Lung (tissue), 12 donors: ENCODE data around the gene OR6S1. TPM values are rescaled to one million over a fixed set of nuclear protein-coding genes. Genes with fewer than 3 reads are reported as not detected.
A peak's percentile ranks its signal among the peaks of the same experiment; 100 is the strongest.

Experiments
- ATAC-seq: fragments of 200-7000 bp; cut with Tn5 transposase; one replicate; pipeline ENCODE4 v1.9.1; 2020; ENCODE audit warnings: moderate number of reproducible peaks; ENCODE audit not compliant: insufficient read depth, low FRiP score
- DNase-seq, 3 donors: peaks; one replicate each; pipeline ENCODE4 v3.0.0-alpha.2; 2013 to 2017
- H3K27ac ChIP-seq, 2 donors: one replicate each; pipeline ENCODE4 v1.5.1; 2013; ENCODE audit warnings: mild to moderate bottlenecking in 2 of 2, moderate library complexity in 2 of 2, control low read depth in 1 of 2, inconsistent platforms in 1 of 2, low read depth in 1 of 2, low read length in 1 of 2
- H3K27me3 ChIP-seq, 3 donors: one replicate each; pipeline ENCODE4 v1.5.1; 2013; ENCODE audit warnings: low read length in 2 of 3; ENCODE audit not compliant: control insufficient read depth in 3 of 3, insufficient read depth in 3 of 3
- H3K36me3 ChIP-seq, 4 donors: one replicate each; pipeline ENCODE4 v1.5.1; 2013; ENCODE audit warnings: low read length in 4 of 4, mild to moderate bottlenecking in 1 of 4, moderate library complexity in 1 of 4; ENCODE audit not compliant: control insufficient read depth in 4 of 4, insufficient read depth in 4 of 4
- H3K4me1 ChIP-seq, 5 donors: one replicate each; pipeline ENCODE4 v1.5.1; 2013; ENCODE audit warnings: low read length in 5 of 5, mild to moderate bottlenecking in 2 of 5, moderate library complexity in 1 of 5; ENCODE audit not compliant: control insufficient read depth in 5 of 5, insufficient read depth in 5 of 5
- H3K4me3 ChIP-seq: one replicate; pipeline ENCODE4 v1.5.1; 2013; ENCODE audit warnings: mild to moderate bottlenecking, control low read depth, moderate library complexity
- H3K9ac ChIP-seq, 2 donors: one replicate each; pipeline ENCODE4 v1.5.1; 2013; ENCODE audit warnings: low read length in 2 of 2, control low read depth in 1 of 2; ENCODE audit not compliant: insufficient read depth in 1 of 2
- H3K9me3 ChIP-seq, 4 donors: one replicate each; pipeline ENCODE4 v1.5.1; 2013; ENCODE audit warnings: low read length in 3 of 4, mild to moderate bottlenecking in 1 of 4, moderate library complexity in 1 of 4; ENCODE audit not compliant: control insufficient read depth in 4 of 4, insufficient read depth in 3 of 4
- WGBS, 2 donors: extraction: QIAGEN DNeasy Blood & Tissue Kit; methylation state at CpG; one replicate each; pipeline ENCODE4 v1.1.7; 2013; 5-methylcytosine and 5-hydroxymethylcytosine counted together
- polyA plus RNA-seq, 2 donors: library from polyadenylated mRNA; stranded (reverse); fragments of 200-250 nt; gene quantifications; one replicate each; pipeline ENCODE4 v1.2.1, GENCODE V29; 2013
- total RNA-seq, 2 donors: library from RNA; depleted of rRNA in 1 of 2; stranded (reverse); fragments of >200 nt in 1 of 2; gene quantifications; one replicate each; pipeline ENCODE4 v1.2.1, GENCODE V29; 2014 to 2021
- TF ChIP-seq, protein P1 (sequence below): IDR thresholded peaks from 2 replicates; pipeline ENCODE4 v1.5.1; 2012; ENCODE audit warnings: mild to moderate bottlenecking; ENCODE audit errors: control extremely low read depth, extremely low read depth
- donor health status: control.
- donor health status: control.
- donor health status: Bipolar disorder and iron deficiency.
- donor health status: healthy.
- donor health status: DM: yes; HTN: yes; CAD: no.

The OR6S1 gene
- total and polyA plus RNA-seq, 4 donors: not detected

- ATAC-seq: no peak
- H3K36me3 ChIP-seq: no peaks in the 10 kb centered on the region
- DNase-seq: no peak
- 72 to 74% methylated on average over 4 of the region's 4 CpGs for WGBS, 2 donors
- peaks cover 0 to 84% (median 51%) of the 10 kb centered on the region in 3 donors for H3K27me3 ChIP-seq
- H3K4me3 ChIP-seq: no peak overlapping the region
- H3K9ac ChIP-seq: no peak overlapping the region
- H3K27ac ChIP-seq: no peak overlapping the region
- TF ChIP-seq, protein P1, sequence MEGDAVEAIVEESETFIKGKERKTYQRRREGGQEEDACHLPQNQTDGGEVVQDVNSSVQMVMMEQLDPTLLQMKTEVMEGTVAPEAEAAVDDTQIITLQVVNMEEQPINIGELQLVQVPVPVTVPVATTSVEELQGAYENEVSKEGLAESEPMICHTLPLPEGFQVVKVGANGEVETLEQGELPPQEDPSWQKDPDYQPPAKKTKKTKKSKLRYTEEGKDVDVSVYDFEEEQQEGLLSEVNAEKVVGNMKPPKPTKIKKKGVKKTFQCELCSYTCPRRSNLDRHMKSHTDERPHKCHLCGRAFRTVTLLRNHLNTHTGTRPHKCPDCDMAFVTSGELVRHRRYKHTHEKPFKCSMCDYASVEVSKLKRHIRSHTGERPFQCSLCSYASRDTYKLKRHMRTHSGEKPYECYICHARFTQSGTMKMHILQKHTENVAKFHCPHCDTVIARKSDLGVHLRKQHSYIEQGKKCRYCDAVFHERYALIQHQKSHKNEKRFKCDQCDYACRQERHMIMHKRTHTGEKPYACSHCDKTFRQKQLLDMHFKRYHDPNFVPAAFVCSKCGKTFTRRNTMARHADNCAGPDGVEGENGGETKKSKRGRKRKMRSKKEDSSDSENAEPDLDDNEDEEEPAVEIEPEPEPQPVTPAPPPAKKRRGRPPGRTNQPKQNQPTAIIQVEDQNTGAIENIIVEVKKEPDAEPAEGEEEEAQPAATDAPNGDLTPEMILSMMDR: no peak
- peaks cover 0 to 3% (median 0%) of the 10 kb centered on the region in 4 donors for H3K9me3 ChIP-seq
- peaks cover 0 to 5% (median 0%) of the 10 kb centered on the region in 5 donors for H3K4me1 ChIP-seq
Observed at GRCh38 chr14:20656274-20656673, 14.8 kb upstream of the OR6S1 start.

- DNase-seq (no peak), ATAC-seq (no peak)
- Histone ChIP-seq H3K9me3 (peaks cover 0 to 3% (median 0%) of the 10 kb centered on the region in 4 donors), H3K9ac (no peak overlapping the region), H3K27me3 (peaks cover 0 to 82% (median 51%) of the 10 kb centered on the region in 3 donors), H3K4me3 (no peak overlapping the region), H3K4me1 (peaks cover 0 to 5% (median 0%) of the 10 kb centered on the region in 5 donors), H3K27ac (no peak overlapping the region), H3K36me3 (no peaks in the 10 kb centered on the region)
- 82 to 84% methylated on average over 4 of the region's 4 CpGs for WGBS, 2 donors
- TF ChIP-seq, protein P1: no peak
Observed at GRCh38 chr14:20655851-20656250, 14.4 kb upstream of the OR6S1 start.

DNA sequence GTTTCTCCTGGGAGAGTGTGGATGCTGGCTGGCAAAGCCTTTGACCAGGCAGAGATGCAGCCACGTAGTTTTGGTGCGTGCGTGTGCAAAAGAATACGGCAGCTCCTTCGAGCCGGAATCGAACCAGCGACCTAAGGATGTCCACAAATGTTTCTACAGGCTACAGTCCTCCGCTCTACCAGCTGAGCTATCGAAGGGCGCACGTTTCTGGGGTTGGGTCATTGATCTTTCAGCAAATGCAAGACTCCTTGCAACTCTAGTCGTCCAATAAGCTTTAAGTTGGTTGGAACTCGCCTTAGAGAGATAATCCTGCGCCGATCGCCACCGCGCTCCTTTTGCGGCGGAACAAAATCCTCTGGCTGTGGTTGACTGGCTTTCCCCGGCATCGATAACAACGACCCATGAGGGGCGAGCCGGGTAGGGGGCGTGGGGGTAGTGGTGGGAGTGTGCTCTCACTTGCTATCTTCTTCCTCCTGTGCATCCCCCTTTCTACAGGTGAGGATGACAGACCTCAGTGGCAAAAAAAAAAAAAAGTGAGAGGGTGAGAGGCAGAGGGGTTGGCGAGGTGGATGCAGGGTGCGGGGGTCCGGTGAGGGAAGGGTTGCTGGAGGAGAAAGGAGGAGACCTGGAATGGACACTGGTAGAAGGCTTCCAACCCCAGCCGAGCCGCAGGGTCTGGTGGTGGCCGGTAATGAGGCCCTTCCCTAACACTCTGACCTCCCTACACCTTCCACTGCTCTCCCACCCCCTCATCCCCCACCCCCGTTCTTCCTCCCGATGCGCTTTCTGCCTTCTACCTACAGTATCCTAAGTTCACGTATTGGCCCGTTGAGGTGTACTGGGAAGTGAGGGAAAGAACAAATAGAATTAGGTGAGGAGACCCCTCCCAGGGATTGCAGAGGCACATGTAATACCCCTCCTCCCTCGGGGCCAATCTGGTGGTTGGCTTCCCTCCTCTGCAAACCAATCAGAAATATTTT is 11.8 kb upstream of the OR6S1 start:
- ATAC-seq (no peak), DNase-seq (peak in 2 of 3 donors; percentile 17 to 50)
- peaks cover 0 to 5% (median 0%) of the 10 kb centered on the region in 5 donors for H3K4me1 ChIP-seq
- H3K9ac ChIP-seq: no peak overlapping the region
- H3K36me3 ChIP-seq: no peaks in the 10 kb centered on the region
- 3 to 4% methylated on average over 39 of the region's 39 CpGs for WGBS, 2 donors
- no peak overlapping the region for H3K4me3 ChIP-seq
- peaks cover 0 to 63% (median 51%) of the 10 kb centered on the region in 3 donors for H3K27me3 ChIP-seq
- TF ChIP-seq, protein P1: no peak
- no peak overlapping the region for H3K27ac ChIP-seq
- H3K9me3 ChIP-seq: peaks cover 0 to 2% (median 0%) of the 10 kb centered on the region in 4 donors
